Trophoblast cell (in vitro differentiated cells and primary cell): Measurements from ENCODE around the gene SFSWAP.

Experiments used
- DNase-seq, 2 donors: peaks; one replicate each; pipeline ENCODE4 v3.0.0-alpha.2; 2016
- H2AFZ ChIP-seq: 2 replicates; pipeline ENCODE4 v1.6.1; 2013; ENCODE audit warnings: low read length, moderate library complexity, mild to moderate bottlenecking; ENCODE audit not compliant: insufficient read depth, poor library complexity
- H2AK5ac ChIP-seq: 2 replicates; pipeline ENCODE4 v1.6.1; 2013; ENCODE audit warnings: mild to moderate bottlenecking, low read length
- H2BK120ac ChIP-seq: 2 replicates; pipeline ENCODE4 v1.6.1; 2013; ENCODE audit warnings: low read length, mild to moderate bottlenecking, moderate library complexity; ENCODE audit not compliant: insufficient read depth, poor library complexity
- H2BK12ac ChIP-seq: 2 replicates; pipeline ENCODE4 v1.6.1; 2013; ENCODE audit warnings: mild to moderate bottlenecking, low read length, moderate library complexity
- H2BK5ac ChIP-seq: 2 replicates; pipeline ENCODE4 v1.6.1; 2013; ENCODE audit warnings: low read length, low read depth, moderate library complexity, mild to moderate bottlenecking; ENCODE audit not compliant: poor library complexity
- H3K14ac ChIP-seq: 2 replicates; pipeline ENCODE4 v1.6.1; 2013; ENCODE audit warnings: mild to moderate bottlenecking, low read length
- H3K18ac ChIP-seq: 2 replicates; pipeline ENCODE4 v1.6.1; 2013; ENCODE audit warnings: mild to moderate bottlenecking, low read length
- H3K23ac ChIP-seq: 2 replicates; pipeline ENCODE4 v1.6.1; 2013; ENCODE audit warnings: low read length
- H3K27ac ChIP-seq: 2 replicates; pipeline ENCODE4 v1.5.1; 2013; ENCODE audit warnings: low read depth, mild to moderate bottlenecking, inconsistent platforms, low read length, moderate library complexity
- H3K27me3 ChIP-seq: 2 replicates; pipeline ENCODE4 v1.6.1; 2013; ENCODE audit warnings: inconsistent platforms, mild to moderate bottlenecking, low read length, moderate library complexity; ENCODE audit not compliant: insufficient read depth
- H3K36me3 ChIP-seq, 2 experiments: 1 replicate in 1 of 2; 2 replicates in 1 of 2; pipeline ENCODE4 v1.6.1; 2013; ENCODE audit warnings: low read length in 2 of 2, mild to moderate bottlenecking in 2 of 2, moderate library complexity in 1 of 2; ENCODE audit not compliant: insufficient read depth in 2 of 2, control insufficient read depth in 1 of 2
- H3K4ac ChIP-seq: 2 replicates; pipeline ENCODE4 v1.6.1; 2013; ENCODE audit warnings: low read depth, mild to moderate bottlenecking, low read length, moderate library complexity
- H3K4me1 ChIP-seq, 2 experiments: 1 replicate in 1 of 2; 2 replicates in 1 of 2; pipeline ENCODE4 v1.6.1; 2013; ENCODE audit warnings: low read length in 2 of 2, mild to moderate bottlenecking in 2 of 2, moderate library complexity in 1 of 2; ENCODE audit not compliant: insufficient read depth in 2 of 2, control insufficient read depth in 1 of 2
- H3K4me2 ChIP-seq: 2 replicates; pipeline ENCODE4 v1.6.1; 2013; ENCODE audit warnings: inconsistent platforms, mild to moderate bottlenecking, low read length, moderate library complexity
- H3K4me3 ChIP-seq: 2 replicates; pipeline ENCODE4 v1.5.1; 2013; ENCODE audit warnings: mild to moderate bottlenecking, low read depth, low read length, inconsistent platforms
- H3K79me1 ChIP-seq: one replicate; pipeline ENCODE4 v1.6.1; 2013; ENCODE audit warnings: low read length
- H3K79me2 ChIP-seq: 2 replicates; pipeline ENCODE4 v1.6.1; 2013; ENCODE audit warnings: low read length, mild to moderate bottlenecking; ENCODE audit not compliant: control insufficient read depth, insufficient read depth, poor library complexity
- H3K9ac ChIP-seq: 2 replicates; pipeline ENCODE4 v1.6.1; 2013; ENCODE audit warnings: mild to moderate bottlenecking, low read length
- H3K9me3 ChIP-seq: 2 replicates; pipeline ENCODE4 v1.6.1; 2013; ENCODE audit warnings: low read depth, mild to moderate bottlenecking, control low read depth, inconsistent platforms, low read length; ENCODE audit not compliant: insufficient read depth
- H4K12ac ChIP-seq: 2 replicates; pipeline ENCODE4 v1.6.1; 2013; ENCODE audit warnings: low read depth, mild to moderate bottlenecking, low read length, moderate library complexity
- H4K8ac ChIP-seq: 2 replicates; pipeline ENCODE4 v1.6.1; 2013; ENCODE audit warnings: low read depth, mild to moderate bottlenecking, low read length, moderate library complexity
- H4K91ac ChIP-seq: one replicate; pipeline ENCODE4 v1.6.1; 2013; ENCODE audit warnings: low read depth, mild to moderate bottlenecking, low read length, moderate library complexity
- WGBS: extraction: QIAGEN DNeasy Blood & Tissue Kit; methylation state at CpG from one replicate; pipeline ENCODE4 v1.1.7; 2013; ENCODE audit warnings: missing lambda C conversion rate; ENCODE audit not compliant: insufficient read length, insufficient coverage; ENCODE audit errors: extremely low coverage; 5-methylcytosine and 5-hydroxymethylcytosine counted together

The SFSWAP gene

GRCh38 chr12:131700271-131700670 is 10.6 kb upstream of the SFSWAP start:
- no CpG with 5 or more reads among the region's 8 CpGs for WGBS
- H3K9ac ChIP-seq: no peak overlapping the region
- no peak for DNase-seq
- H3K36me3 ChIP-seq: no peaks in the 10 kb centered on the region
- no peaks in the 10 kb centered on the region for H3K79me2 ChIP-seq
- no peak overlapping the region for H3K27ac ChIP-seq
- no peak overlapping the region for H3K4ac ChIP-seq
- H2AFZ ChIP-seq: no peak overlapping the region
- H4K91ac ChIP-seq: no peak overlapping the region
- no peak overlapping the region for H4K12ac ChIP-seq
- no peak overlapping the region for H3K18ac ChIP-seq
- H2BK120ac ChIP-seq: no peak overlapping the region
- H3K4me1 ChIP-seq: no peaks in the 10 kb centered on the region
- no peaks in the 10 kb centered on the region for H3K79me1 ChIP-seq
- H3K23ac ChIP-seq: no peak overlapping the region
- H3K14ac ChIP-seq: no peak overlapping the region
- H3K9me3 ChIP-seq: peaks cover 12% of the 10 kb centered on the region
- H3K4me3 ChIP-seq: no peak overlapping the region
- H4K8ac ChIP-seq: no peak overlapping the region
- H3K4me2 ChIP-seq: no peak overlapping the region
- H2BK12ac ChIP-seq: no peak overlapping the region
- no peak overlapping the region for H2AK5ac ChIP-seq
- H3K27me3 ChIP-seq: no peaks in the 10 kb centered on the region
- H2BK5ac ChIP-seq: no peak overlapping the region

DNA sequence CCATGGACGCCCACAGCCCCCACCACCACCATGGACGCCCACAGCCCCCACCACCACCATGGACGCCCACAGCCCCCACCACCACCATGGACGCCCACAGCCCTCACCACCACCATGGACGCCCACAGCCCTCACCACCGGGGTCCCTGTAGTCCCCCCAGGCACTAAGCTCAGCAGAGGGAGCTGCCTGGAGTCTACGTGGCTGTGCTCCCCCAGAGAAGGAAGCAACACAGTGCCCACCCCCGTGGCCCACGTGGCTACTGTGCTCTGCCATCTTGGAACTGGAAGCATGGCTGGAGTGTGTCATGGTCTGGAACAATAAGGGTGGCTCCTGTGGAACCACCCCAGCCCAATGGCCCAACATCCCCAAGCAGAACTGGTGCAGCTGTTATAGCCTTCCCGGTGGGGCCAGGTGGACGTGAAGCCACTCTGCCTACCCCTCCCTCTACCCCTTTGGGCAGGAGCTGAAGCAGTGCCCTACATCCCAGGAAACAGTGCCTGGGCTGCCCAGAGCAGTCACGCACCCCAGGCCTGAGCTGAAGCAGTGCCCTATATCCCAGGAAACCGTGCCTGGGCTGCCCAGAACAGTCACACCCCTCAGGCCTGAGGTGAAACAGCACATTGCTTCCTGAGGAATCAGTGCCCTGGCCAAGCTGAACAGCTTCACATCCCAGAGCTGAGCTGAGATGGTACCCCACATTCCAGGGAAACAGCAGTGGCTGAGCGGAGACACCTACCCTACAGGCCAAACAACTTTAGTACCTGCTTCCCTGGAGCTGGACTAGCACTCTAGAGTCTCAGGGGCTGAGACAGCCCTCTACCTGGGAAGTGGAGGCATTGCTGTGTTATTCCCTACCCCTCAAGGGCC is 9.0 kb upstream of the SFSWAP start:
- Histone ChIP-seq H2AK5ac (no peak overlapping the region), H3K23ac (no peak overlapping the region), H3K4me2 (no peak overlapping the region), H3K4me3 (no peak overlapping the region), H3K9me3 (peaks cover 12% of the 10 kb centered on the region), H3K14ac (no peak overlapping the region), H3K18ac (no peak overlapping the region), H2BK120ac (no peak overlapping the region), H3K79me1 (no peaks in the 10 kb centered on the region), H3K79me2 (no peaks in the 10 kb centered on the region), H3K27me3 (no peaks in the 10 kb centered on the region), H3K27ac (no peak overlapping the region), H4K91ac (no peak overlapping the region), H3K4ac (no peak overlapping the region), H3K9ac (no peak overlapping the region), H3K4me1 (no peaks in the 10 kb centered on the region), H2BK5ac (no peak overlapping the region), H3K36me3 (no peaks in the 10 kb centered on the region), H4K8ac (no peak overlapping the region), H2AFZ (no peak overlapping the region), H2BK12ac (no peak overlapping the region), H4K12ac (no peak overlapping the region)
- DNase-seq: no peak
- no CpG with 5 or more reads among the region's 14 CpGs for WGBS

GRCh38 chr12:131702573-131702877 is 8.4 kb upstream of the SFSWAP start:
- H3K79me1 ChIP-seq: no peaks in the 10 kb centered on the region
- H3K18ac ChIP-seq: no peak overlapping the region
- no peak overlapping the region for H3K14ac ChIP-seq
- no peaks in the 10 kb centered on the region for H3K27me3 ChIP-seq
- no peak overlapping the region for H2AFZ ChIP-seq
- no peak overlapping the region for H2AK5ac ChIP-seq
- no peaks in the 10 kb centered on the region for H3K4me1 ChIP-seq
- no peak overlapping the region for H3K4ac ChIP-seq
- no peak overlapping the region for H3K9ac ChIP-seq
- H2BK12ac ChIP-seq: no peak overlapping the region
- no peak overlapping the region for H4K91ac ChIP-seq
- no peak overlapping the region for H4K8ac ChIP-seq
- DNase-seq: no peak
- no peak overlapping the region for H2BK5ac ChIP-seq
- WGBS: no CpG with 5 or more reads among the region's 3 CpGs
- no peak overlapping the region for H3K27ac ChIP-seq
- no peak overlapping the region for H3K4me2 ChIP-seq
- no peak overlapping the region for H3K23ac ChIP-seq
- H3K36me3 ChIP-seq: no peaks in the 10 kb centered on the region
- H2BK120ac ChIP-seq: no peak overlapping the region
- no peak overlapping the region for H4K12ac ChIP-seq
- H3K4me3 ChIP-seq: no peak overlapping the region
- no peaks in the 10 kb centered on the region for H3K79me2 ChIP-seq
- H3K9me3 ChIP-seq: peaks cover 12% of the 10 kb centered on the region

- H3K14ac ChIP-seq: no peak overlapping the region
- H2AK5ac ChIP-seq: no peak overlapping the region
- H4K12ac ChIP-seq: no peak overlapping the region
- no peak for DNase-seq
- no peak overlapping the region for H3K4me3 ChIP-seq
- no peak overlapping the region for H2BK5ac ChIP-seq
- no peak overlapping the region for H2BK120ac ChIP-seq
- no peak overlapping the region for H2BK12ac ChIP-seq
- H3K23ac ChIP-seq: no peak overlapping the region
- H2AFZ ChIP-seq: no peak overlapping the region
- H3K18ac ChIP-seq: no peak overlapping the region
- H3K27ac ChIP-seq: no peak overlapping the region
- H3K79me2 ChIP-seq: no peaks in the 10 kb centered on the region
- H4K91ac ChIP-seq: no peak overlapping the region
- H3K4me1 ChIP-seq: no peaks in the 10 kb centered on the region
- H3K36me3 ChIP-seq: no peaks in the 10 kb centered on the region
- H3K4ac ChIP-seq: no peak overlapping the region
- H3K4me2 ChIP-seq: no peak overlapping the region
- no peaks in the 10 kb centered on the region for H3K27me3 ChIP-seq
- H3K9me3 ChIP-seq: peaks cover 12% of the 10 kb centered on the region
- H3K9ac ChIP-seq: no peak overlapping the region
- no peak overlapping the region for H4K8ac ChIP-seq
- no peaks in the 10 kb centered on the region for H3K79me1 ChIP-seq
These were observed 7.7 kb upstream of the SFSWAP start for GRCh38 chr12:131703161-131703560.
